ENCODE results near the gene TRRAP.

The TRRAP gene

GRCh38 chr7:98927125-98927524 lies 48.8 kb downstream of the TRRAP start:
- no peak for DNase-seq
- Mint-ChIP-seq H3K27me3 (no peaks in the 10 kb centered on the region), H3K27ac (no peak overlapping the region), H3K36me3 (peaks cover 64% of the 10 kb centered on the region), H3K4me3 (no peak overlapping the region), H3K9me3 (no peaks in the 10 kb centered on the region), H3K4me1 (no peaks in the 10 kb centered on the region)
- CTCF ChIA-PET: no interaction called here

- no peak overlapping the region for H3K4me3 Mint-ChIP-seq
- H3K4me1 Mint-ChIP-seq: no peaks in the 10 kb centered on the region
- no peaks in the 10 kb centered on the region for H3K9me3 Mint-ChIP-seq
- peaks cover 60% of the 10 kb centered on the region for H3K36me3 Mint-ChIP-seq
- CTCF ChIA-PET: no interaction called here
- DNase-seq: no peak
- no peak overlapping the region for H3K27ac Mint-ChIP-seq
- H3K27me3 Mint-ChIP-seq: no peaks in the 10 kb centered on the region
These were observed 52.1 kb downstream of the TRRAP start for GRCh38 chr7:98930464-98930863.

GRCh38 chr7:98930921-98931320 lies 52.6 kb downstream of the TRRAP start:
- no peak overlapping the region for H3K27ac Mint-ChIP-seq
- no peaks in the 10 kb centered on the region for H3K4me1 Mint-ChIP-seq
- no peaks in the 10 kb centered on the region for H3K9me3 Mint-ChIP-seq
- H3K27me3 Mint-ChIP-seq: no peaks in the 10 kb centered on the region
- DNase-seq: no peak
- CTCF ChIA-PET: interaction anchor here (0.6 kb wide), 1 partner anchor 590 kb away, joined by 3 read pairs; no protein-coding TSS in a partner anchor
- no peak overlapping the region for H3K4me3 Mint-ChIP-seq
- peaks cover 60% of the 10 kb centered on the region for H3K36me3 Mint-ChIP-seq

GRCh38 chr7:98933321-98933720 lies 55.0 kb downstream of the TRRAP start:
- H3K4me1 Mint-ChIP-seq: no peaks in the 10 kb centered on the region
- H3K27ac Mint-ChIP-seq: peak overlapping the region; percentile 55
- no peak for DNase-seq
- H3K27me3 Mint-ChIP-seq: no peaks in the 10 kb centered on the region
- H3K4me3 Mint-ChIP-seq: no peak overlapping the region
- CTCF ChIA-PET: no interaction called here
- H3K9me3 Mint-ChIP-seq: no peaks in the 10 kb centered on the region
- H3K36me3 Mint-ChIP-seq: peaks cover 53% of the 10 kb centered on the region

GRCh38 chr7:98934267-98934666 lies 55.9 kb downstream of the TRRAP start:
- no peak for DNase-seq
- H3K9me3 Mint-ChIP-seq: no peaks in the 10 kb centered on the region
- H3K27me3 Mint-ChIP-seq: no peaks in the 10 kb centered on the region
- peaks cover 58% of the 10 kb centered on the region for H3K36me3 Mint-ChIP-seq
- no peaks in the 10 kb centered on the region for H3K4me1 Mint-ChIP-seq
- no peak overlapping the region for H3K4me3 Mint-ChIP-seq
- CTCF ChIA-PET: no interaction called here
- H3K27ac Mint-ChIP-seq: no peak overlapping the region

GRCh38 chr7:98935811-98936210 lies 57.5 kb downstream of the TRRAP start:
- no peak overlapping the region for H3K27ac Mint-ChIP-seq
- H3K27me3 Mint-ChIP-seq: no peaks in the 10 kb centered on the region
- H3K36me3 Mint-ChIP-seq: peaks cover 53% of the 10 kb centered on the region
- CTCF ChIA-PET: no interaction called here
- DNase-seq: no peak
- H3K9me3 Mint-ChIP-seq: no peaks in the 10 kb centered on the region
- no peaks in the 10 kb centered on the region for H3K4me1 Mint-ChIP-seq
- no peak overlapping the region for H3K4me3 Mint-ChIP-seq

- peaks cover 52% of the 10 kb centered on the region for H3K36me3 Mint-ChIP-seq
- no peak overlapping the region for H3K27ac Mint-ChIP-seq
- no peak for DNase-seq
- no peaks in the 10 kb centered on the region for H3K27me3 Mint-ChIP-seq
- H3K4me1 Mint-ChIP-seq: no peaks in the 10 kb centered on the region
- no peaks in the 10 kb centered on the region for H3K9me3 Mint-ChIP-seq
- CTCF ChIA-PET: no interaction called here
- no peak overlapping the region for H3K4me3 Mint-ChIP-seq
These were observed 65.0 kb downstream of the TRRAP start for GRCh38 chr7:98943336-98943735.

DNA sequence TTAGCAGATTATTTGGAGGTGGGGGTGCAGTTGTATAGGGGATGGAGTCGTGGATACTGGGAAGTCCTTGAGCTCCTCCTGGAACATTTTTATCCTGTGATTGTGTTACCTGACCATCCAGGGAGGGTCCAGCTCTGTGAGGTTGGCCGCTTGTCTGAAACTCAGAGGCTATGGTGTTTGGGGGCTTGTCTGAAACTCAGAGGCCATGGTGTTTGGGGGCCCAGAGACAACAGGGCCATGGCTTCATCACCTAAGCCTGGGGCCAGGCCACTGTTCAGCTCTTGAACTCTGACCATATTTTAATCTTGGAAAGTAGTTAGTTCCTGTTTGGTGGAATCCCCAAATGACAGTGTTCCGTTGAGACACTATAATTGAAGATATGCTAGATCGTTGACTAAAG lies 66.1 kb downstream of the TRRAP start:
- Mint-ChIP-seq H3K4me3 (no peak overlapping the region), H3K4me1 (no peaks in the 10 kb centered on the region), H3K36me3 (peaks cover 51% of the 10 kb centered on the region), H3K27me3 (no peaks in the 10 kb centered on the region), H3K9me3 (no peaks in the 10 kb centered on the region), H3K27ac (no peak overlapping the region)
- DNase-seq: no peak
- CTCF ChIA-PET: no interaction called here

DNA sequence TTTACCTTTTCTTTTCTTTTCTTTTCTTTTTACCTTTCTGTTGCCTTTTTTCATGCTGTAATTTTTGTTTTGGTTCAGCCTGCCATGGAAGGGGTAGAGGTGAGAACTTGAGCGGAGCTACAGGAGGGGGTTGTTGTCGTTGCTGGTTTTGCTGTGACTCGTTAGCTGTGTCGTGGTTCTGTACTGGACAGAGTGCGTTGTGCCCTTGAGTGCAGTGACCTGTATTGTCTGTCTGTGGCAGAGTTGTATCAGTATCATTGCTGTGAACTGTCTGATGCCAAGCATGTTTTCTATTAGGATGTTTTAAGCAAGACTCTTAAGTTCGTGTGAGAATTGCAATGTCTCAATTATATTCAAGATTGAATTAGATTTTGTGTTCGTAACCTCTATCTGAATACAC lies 67.5 kb downstream of the TRRAP start:
- CTCF ChIA-PET: no interaction called here
- DNase-seq: no peak
- Mint-ChIP-seq H3K27me3 (no peaks in the 10 kb centered on the region), H3K4me3 (no peak overlapping the region), H3K27ac (no peak overlapping the region), H3K9me3 (no peaks in the 10 kb centered on the region), H3K4me1 (no peaks in the 10 kb centered on the region), H3K36me3 (peaks cover 59% of the 10 kb centered on the region)

DNA sequence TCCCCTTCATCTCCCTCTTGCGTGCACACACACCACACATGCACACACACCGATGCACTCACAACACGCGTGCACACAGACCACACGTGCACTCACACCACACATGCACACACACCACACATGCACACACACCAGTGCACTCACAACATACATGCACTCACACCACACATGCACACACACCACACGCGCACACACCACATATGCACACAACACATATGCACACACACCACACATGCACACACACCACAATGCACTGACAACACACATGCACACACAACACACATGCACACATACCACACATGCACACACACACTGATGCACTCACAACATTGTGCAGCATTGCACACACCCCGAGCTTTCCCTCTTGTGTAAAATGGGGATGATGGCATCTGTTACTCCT lies 68.1 kb downstream of the TRRAP start:
- H3K27ac Mint-ChIP-seq: no peak overlapping the region

DNA sequence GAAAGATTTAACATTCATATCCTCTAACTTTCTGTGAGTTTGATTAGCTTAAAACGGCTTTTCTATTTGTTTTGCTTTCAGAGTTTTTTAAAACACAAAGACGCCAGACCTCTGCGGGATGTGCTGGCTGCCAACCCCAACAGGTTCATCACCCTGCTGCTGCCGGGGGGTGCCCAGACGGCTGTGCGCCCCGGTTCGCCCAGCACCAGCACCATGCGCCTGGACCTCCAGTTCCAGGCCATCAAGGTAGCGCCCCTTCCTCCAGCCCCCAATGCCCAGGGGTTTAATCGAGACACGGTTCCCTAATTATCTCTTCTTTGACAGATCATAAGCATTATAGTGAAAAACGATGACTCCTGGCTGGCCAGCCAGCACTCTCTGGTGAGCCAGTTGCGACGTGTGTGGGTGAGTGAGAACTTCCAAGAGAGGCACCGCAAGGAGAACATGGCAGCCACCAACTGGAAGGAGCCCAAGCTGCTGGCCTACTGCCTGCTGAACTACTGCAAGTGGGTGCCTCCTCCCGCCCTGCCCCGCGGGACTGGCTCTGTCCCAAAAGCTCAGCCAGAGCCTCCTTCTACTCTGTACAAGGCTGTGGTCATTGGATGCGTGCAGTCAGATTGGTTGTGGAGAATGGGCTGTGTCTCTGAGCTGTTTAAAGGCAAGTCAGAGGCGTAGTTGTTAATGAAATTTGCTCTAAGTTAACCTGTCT lies 71.2 kb downstream of the TRRAP start:
- H3K36me3 Mint-ChIP-seq: peaks cover 70% of the 10 kb centered on the region
- no peaks in the 10 kb centered on the region for H3K9me3 Mint-ChIP-seq
- no peaks in the 10 kb centered on the region for H3K27me3 Mint-ChIP-seq
- CTCF ChIA-PET: interaction anchor here (0.9 kb wide), 1 partner anchor 36 kb away, joined by 3 read pairs; no protein-coding TSS in a partner anchor
- H3K4me1 Mint-ChIP-seq: no peaks in the 10 kb centered on the region
- no peak overlapping the region for H3K4me3 Mint-ChIP-seq
- no peak for DNase-seq
- no peak overlapping the region for H3K27ac Mint-ChIP-seq

More for the DNA sequence above, 68.1 kb downstream of the TRRAP start:
- DNase-seq: no peak
- CTCF ChIA-PET: no interaction called here
- H3K9me3 Mint-ChIP-seq: no peaks in the 10 kb centered on the region
- H3K4me3 Mint-ChIP-seq: no peak overlapping the region
- H3K4me1 Mint-ChIP-seq: no peaks in the 10 kb centered on the region
- H3K36me3 Mint-ChIP-seq: peaks cover 57% of the 10 kb centered on the region
- no peaks in the 10 kb centered on the region for H3K27me3 Mint-ChIP-seq

- Mint-ChIP-seq H3K27me3 (no peaks in the 10 kb centered on the region), H3K4me1 (no peaks in the 10 kb centered on the region), H3K36me3 (peaks cover 72% of the 10 kb centered on the region), H3K9me3 (no peaks in the 10 kb centered on the region), H3K27ac (no peak overlapping the region), H3K4me3 (no peak overlapping the region)
- CTCF ChIA-PET: no interaction called here
- DNase-seq: no peak
These were observed 77.7 kb downstream of the TRRAP start for GRCh38 chr7:98955992-98956391.

GRCh38 chr7:98956469-98956868 lies 78.1 kb downstream of the TRRAP start:
- CTCF ChIA-PET: no interaction called here
- no peak overlapping the region for H3K27ac Mint-ChIP-seq
- DNase-seq: no peak
- no peak overlapping the region for H3K4me3 Mint-ChIP-seq
- H3K9me3 Mint-ChIP-seq: no peaks in the 10 kb centered on the region
- H3K4me1 Mint-ChIP-seq: no peaks in the 10 kb centered on the region
- H3K27me3 Mint-ChIP-seq: no peaks in the 10 kb centered on the region
- H3K36me3 Mint-ChIP-seq: peaks cover 73% of the 10 kb centered on the region

DNA sequence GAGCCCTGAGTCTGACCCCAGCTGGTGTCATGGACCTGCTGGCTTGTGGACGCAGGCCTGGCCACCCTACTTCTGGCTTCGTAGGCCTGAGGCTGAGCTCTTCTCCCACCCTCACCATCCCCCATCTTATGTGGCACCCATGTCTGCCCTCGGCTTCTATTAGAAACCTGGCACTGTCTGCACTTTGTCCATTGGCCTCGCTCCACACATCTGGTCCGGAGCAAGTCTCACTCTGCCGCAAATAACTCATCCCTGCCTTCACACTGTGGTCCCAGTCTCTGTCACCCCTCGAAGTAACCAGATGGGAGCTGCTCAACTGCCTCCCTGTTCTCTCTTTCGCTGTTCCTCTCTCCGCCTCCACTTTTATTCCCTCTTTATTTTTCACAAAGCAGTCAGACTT lies 78.6 kb downstream of the TRRAP start:
- no peaks in the 10 kb centered on the region for H3K4me1 Mint-ChIP-seq
- peaks cover 73% of the 10 kb centered on the region for H3K36me3 Mint-ChIP-seq
- no peak for DNase-seq
- H3K27me3 Mint-ChIP-seq: no peaks in the 10 kb centered on the region
- H3K27ac Mint-ChIP-seq: no peak overlapping the region
- CTCF ChIA-PET: no interaction called here
- no peaks in the 10 kb centered on the region for H3K9me3 Mint-ChIP-seq
- H3K4me3 Mint-ChIP-seq: no peak overlapping the region

DNA sequence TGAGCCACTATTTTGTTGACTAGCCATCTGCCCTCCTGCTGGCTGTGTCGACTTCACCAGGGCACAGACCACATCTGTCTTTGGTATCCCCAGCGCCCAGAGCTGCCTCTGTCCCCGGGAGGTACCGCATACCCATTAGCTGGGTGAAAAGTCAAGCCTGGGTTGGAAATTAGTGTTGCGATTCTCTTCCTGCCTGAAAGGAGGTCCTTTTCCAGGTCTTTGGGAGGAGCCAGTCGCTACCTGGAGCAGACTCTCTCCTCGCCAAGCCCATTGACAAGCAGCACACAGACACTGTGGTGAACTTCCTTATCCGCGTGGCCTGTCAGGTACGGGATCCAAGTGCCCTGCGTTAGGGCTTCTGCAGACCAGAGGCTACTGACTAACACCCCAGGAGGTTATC lies 79.4 kb downstream of the TRRAP start:
- Mint-ChIP-seq H3K27me3 (no peaks in the 10 kb centered on the region), H3K36me3 (peaks cover 75% of the 10 kb centered on the region), H3K4me1 (no peaks in the 10 kb centered on the region), H3K27ac (no peak overlapping the region), H3K4me3 (no peak overlapping the region), H3K9me3 (no peaks in the 10 kb centered on the region)
- DNase-seq: no peak
- CTCF ChIA-PET: no interaction called here

DNA sequence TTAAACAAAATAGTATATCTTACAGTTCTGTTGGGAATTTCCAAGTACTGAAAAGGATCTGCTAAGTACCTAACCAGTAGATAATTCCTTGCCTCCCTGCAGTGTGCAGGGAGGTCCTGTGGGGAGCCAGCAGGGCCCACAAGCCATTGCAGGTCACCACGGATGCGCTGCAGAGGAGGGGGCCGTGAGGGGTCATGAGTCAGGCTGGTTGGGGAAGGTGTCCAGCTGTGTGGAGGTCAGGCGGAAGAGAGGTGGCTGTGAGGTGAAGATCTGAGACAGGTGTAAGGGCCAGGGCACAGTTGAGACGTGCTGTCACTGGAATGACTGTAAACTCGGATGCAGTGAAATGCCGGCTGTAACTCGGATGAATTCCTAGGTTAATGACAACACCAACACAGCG lies 80.6 kb downstream of the TRRAP start:
- no peak overlapping the region for H3K4me3 Mint-ChIP-seq
- no peaks in the 10 kb centered on the region for H3K4me1 Mint-ChIP-seq
- H3K9me3 Mint-ChIP-seq: no peaks in the 10 kb centered on the region
- H3K27ac Mint-ChIP-seq: no peak overlapping the region
- no peak for DNase-seq
- CTCF ChIA-PET: interaction anchor here (0.6 kb wide), 2 partner anchors 44 to 87 kb away, joined by 3 read pairs; no protein-coding TSS in a partner anchor
- H3K36me3 Mint-ChIP-seq: peaks cover 69% of the 10 kb centered on the region
- no peaks in the 10 kb centered on the region for H3K27me3 Mint-ChIP-seq

All from activated naive CD4-positive, alpha-beta T cell treated with anti-CD3 and anti-CD28 coated beads, Interleukin-2, amount 10 ng/mL, durations not matched to agents 7 days and 5 days (primary cell).